GM12801 (cell line): ENCODE data around the gene AKR1C8.

Source experiments
- CTCF ChIP-seq: IDR thresholded peaks from one replicate; pipeline ENCODE4 v1.5.1; 2011; ENCODE audit warnings: control low read depth; ENCODE audit not compliant: insufficient read length; ENCODE audit errors: extremely low read depth

Gene AKR1C8

GRCh38 chr10:5107860-5108526 is 77.0 kb downstream of the AKR1C8 start:
- no peak for TF ChIP-seq CTCF

DNA sequence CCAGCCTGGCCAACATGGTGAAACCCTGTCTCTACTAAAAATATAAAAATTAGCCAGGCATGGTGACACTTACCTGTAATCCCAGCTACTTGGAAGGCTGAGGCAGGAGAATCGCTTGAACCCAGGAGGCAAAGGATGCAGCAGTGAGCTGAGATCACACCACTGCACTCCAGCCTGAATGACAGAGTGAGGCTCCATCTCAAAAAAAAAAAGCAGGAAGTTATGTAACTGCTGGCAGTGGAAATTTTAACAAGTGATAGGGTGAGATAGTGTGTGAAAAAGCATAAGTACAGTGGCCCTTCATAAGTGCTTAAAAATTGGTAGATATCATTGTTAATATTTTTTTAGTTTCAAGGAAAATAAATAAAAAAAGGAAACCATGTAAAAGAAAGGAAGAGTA is 78.4 kb downstream of the AKR1C8 start:
- no peak for TF ChIP-seq CTCF

GRCh38 chr10:5105626-5106025 is 79.3 kb downstream of the AKR1C8 start:
- TF ChIP-seq CTCF: no peak
